Prostate gland (tissue), 2 donors: Measurements from ENCODE around the gene TEX2. TPM values are rescaled to one million over a fixed set of nuclear protein-coding genes. Genes with fewer than 3 reads are reported as not detected.
A peak's percentile ranks its signal among the peaks of the same experiment; 100 is the strongest.

Source experiments
- DNase-seq: peaks from one replicate; pipeline ENCODE4 v3.0.0-alpha.2; 2019; ENCODE audit warnings: low spot score
- H3K27ac ChIP-seq, 2 donors: fragments of 200-600 bp; sonication (generic); 2 replicates each; pipeline ENCODE4 v1.5.1; 2017 to 2019
- H3K27me3 ChIP-seq: fragments of 200-600 bp; sonication (generic); replicated peaks from 2 replicates; pipeline ENCODE4 v1.5.1; 2019; ENCODE audit not compliant: insufficient read depth
- H3K36me3 ChIP-seq, 2 donors: fragments of 200-600 bp; sonication (generic); 1 replicate in 1 of 2; 2 replicates in 1 of 2; pipeline versions ENCODE4 v1.5.1 to v1.8.1; 2017 to 2019
- H3K4me1 ChIP-seq: fragments of 200-600 bp; sonication (generic); replicated peaks from 2 replicates; pipeline ENCODE4 v1.5.1; 2019
- H3K4me3 ChIP-seq, 2 donors: fragments of 200-600 bp; sonication (generic); 2 replicates each; pipeline ENCODE4 v1.5.1; 2017 to 2019
- H3K9me3 ChIP-seq: fragments of 200-600 bp; sonication (generic); 2 replicates; pipeline ENCODE4 v1.5.1; 2017
- CTCF ChIP-seq, 4 experiments: fragments of 200-600 bp in 2 of 4; fragments of 450-650 bp in 2 of 4; sonication (generic) in 2 of 4; IDR thresholded peaks; 1 replicate in 3 of 4; 2 replicates in 1 of 4; pipeline ENCODE4 v1.5.1; 2016 to 2019; ENCODE audit warnings: antibody characterized with exemption in 4 of 4, mild to moderate bottlenecking in 2 of 4, moderate library complexity in 2 of 4
- POLR2A ChIP-seq: fragments of 450-650 bp; IDR thresholded peaks from one replicate; pipeline ENCODE4 v1.6.1; 2016; ENCODE audit warnings: antibody characterized with exemption, mild to moderate bottlenecking
- POLR2AphosphoS5 ChIP-seq: sonication (generic); formaldehyde crosslinking; IDR thresholded peaks from one replicate; pipeline ENCODE4 v1.6.1; 2017; ENCODE audit warnings: antibody characterized with exemption
- WGBS: methylation state at CpG from one replicate; pipeline ENCODE4 v1.1.5; 2018; 5-methylcytosine and 5-hydroxymethylcytosine counted together
- intact Hi-C: fragments of 100-400 bp; cut with DNase I; formaldehyde crosslinking; loops from one replicate; pipeline ENCODE4 v1.14.2; 2022
- total RNA-seq, 2 donors: library from RNA; depleted of rRNA; stranded (reverse); fragments of >200 nt; gene quantifications; one replicate each; pipeline ENCODE4 v1.1.0, GENCODE V29; 2016

Gene TEX2
- total RNA-seq, 2 donors from 2014 or later: 31.3 to 43.8 TPM

- WGBS: 81% methylated on average over 3 of the region's 3 CpGs
- H3K36me3 ChIP-seq: no peaks in the 10 kb centered on the region
- intact Hi-C loops: loop anchor here (5.0 kb wide), 1 partner anchor 129 kb away; no protein-coding TSS in a partner anchor
- DNase-seq: no peak
- no peak for TF ChIP-seq POLR2A
- TF ChIP-seq CTCF (IDR thresholded peaks at IDR 0.05): no peak
- TF ChIP-seq POLR2AphosphoS5: no peak
- peaks cover 12% of the 10 kb centered on the region for H3K4me1 ChIP-seq
- H3K27me3 ChIP-seq: no peaks in the 10 kb centered on the region
- peak overlapping the region in 1 of 2 donors; percentile 36 for H3K27ac ChIP-seq
- H3K9me3 ChIP-seq: no peaks in the 10 kb centered on the region
- H3K4me3 ChIP-seq: no peak overlapping the region
Measured at GRCh38 chr17:64153565-64154312, 109.3 kb downstream of the TEX2 start.

GRCh38 chr17:64152428-64153125 is 110.5 kb downstream of the TEX2 start:
- peaks cover 12% of the 10 kb centered on the region for H3K4me1 ChIP-seq
- no peaks in the 10 kb centered on the region for H3K36me3 ChIP-seq
- intact Hi-C loops: loop anchor here (5.0 kb wide), 1 partner anchor 130 kb away; no protein-coding TSS in a partner anchor
- WGBS: 78% methylated on average over 7 of the region's 7 CpGs
- H3K4me3 ChIP-seq: no peak overlapping the region
- peak; percentile 56 for TF ChIP-seq POLR2AphosphoS5
- no peak for TF ChIP-seq POLR2A
- TF ChIP-seq CTCF (IDR thresholded peaks at IDR 0.05): peak in 1 of 4 experiments; percentile 9
- H3K27me3 ChIP-seq: no peaks in the 10 kb centered on the region
- DNase-seq: no peak
- no peaks in the 10 kb centered on the region for H3K9me3 ChIP-seq
- peak overlapping the region in 1 of 2 donors; percentile 36 for H3K27ac ChIP-seq

- intact Hi-C loops: loop anchor here (5.0 kb wide), 1 partner anchor 131 kb away; no protein-coding TSS in a partner anchor
- 97% methylated on average over 1 of the region's 1 CpG for WGBS
Measured at GRCh38 chr17:64151016-64151368, 112.1 kb downstream of the TEX2 start.

GRCh38 chr17:64150237-64151015 is 112.6 kb downstream of the TEX2 start:
- Histone ChIP-seq H3K36me3 (no peaks in the 10 kb centered on the region), H3K27me3 (no peaks in the 10 kb centered on the region), H3K4me1 (peaks cover 3% of the 10 kb centered on the region), H3K27ac (peak overlapping the region; percentile 58 to 63), H3K9me3 (no peaks in the 10 kb centered on the region), H3K4me3 (no peak overlapping the region)
- intact Hi-C loops: loop anchor here (5.0 kb wide), 1 partner anchor 132 kb away; no protein-coding TSS in a partner anchor
- DNase-seq: no peak
- 66% methylated on average over 5 of the region's 5 CpGs for WGBS
- no peak for TF ChIP-seq POLR2A
- TF ChIP-seq POLR2AphosphoS5: peak; percentile 65

More at GRCh38 chr17:64151016-64151368, 112.1 kb downstream of the TEX2 start:
- no peaks in the 10 kb centered on the region for H3K27me3 ChIP-seq
- no peak overlapping the region for H3K4me3 ChIP-seq
- H3K36me3 ChIP-seq: no peaks in the 10 kb centered on the region
- TF ChIP-seq CTCF (IDR thresholded peaks at IDR 0.05) (no peak), POLR2A (no peak), POLR2AphosphoS5 (no peak)
- H3K27ac ChIP-seq: peak overlapping the region in 1 of 2 donors; percentile 63
- H3K9me3 ChIP-seq: no peaks in the 10 kb centered on the region
- no peak for DNase-seq
- H3K4me1 ChIP-seq: peaks cover 6% of the 10 kb centered on the region

GRCh38 chr17:64149196-64149595 is 113.9 kb downstream of the TEX2 start:
- intact Hi-C loops: loop anchor here (5.0 kb wide), 1 partner anchor 113 kb away; the partner anchor contains the start of gene TEX2
- no peaks in the 10 kb centered on the region for H3K27me3 ChIP-seq
- no peak overlapping the region for H3K4me3 ChIP-seq
- H3K36me3 ChIP-seq: no peaks in the 10 kb centered on the region
- peaks cover 3% of the 10 kb centered on the region for H3K4me1 ChIP-seq
- DNase-seq: no peak
- H3K27ac ChIP-seq: peak overlapping the region in 1 of 2 donors; percentile 99
- TF ChIP-seq CTCF (IDR thresholded peaks at IDR 0.05) (no peak), POLR2AphosphoS5 (no peak), POLR2A (no peak)
- H3K9me3 ChIP-seq: no peaks in the 10 kb centered on the region
- WGBS: 95% methylated on average over 6 of the region's 6 CpGs
